HG02884 (cell line): ENCODE results near the gene TSC1.

Source experiments
- ATAC-seq: cut with Tn5 transposase; IDR thresholded peaks from one replicate; pipeline ENCODE4 v1.9.1; 2021; ENCODE audit warnings: mild to moderate bottlenecking, moderate library complexity; ENCODE audit not compliant: unreplicated experiment

Gene TSC1

GRCh38 chr9:132939169-132939568, 5.2 kb downstream of the TSC1 start:
- no peak for ATAC-seq

DNA sequence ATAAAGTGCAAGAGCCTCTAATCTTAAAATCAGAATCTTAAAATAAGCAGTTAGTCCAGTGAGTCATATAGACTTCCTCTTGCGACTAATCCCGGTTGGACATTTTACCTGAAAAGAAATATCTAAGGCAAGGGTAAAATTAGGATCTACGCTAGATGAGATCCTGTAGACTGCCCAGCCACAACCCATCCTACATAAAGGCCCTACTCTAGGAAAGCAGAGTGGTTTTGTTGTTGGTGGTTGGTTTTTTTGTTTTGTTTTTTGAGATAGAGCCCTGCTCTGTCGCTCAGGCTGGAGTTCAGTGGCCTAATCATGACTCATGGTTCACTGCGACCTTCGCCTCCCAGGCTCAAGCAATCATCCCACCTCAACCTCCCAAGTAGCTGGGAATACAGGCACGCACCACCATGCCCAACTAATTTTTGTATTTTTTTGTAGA, 6.9 kb downstream of the TSC1 start:
- ATAC-seq = no peak

GRCh38 chr9:132935026-132935425, 9.4 kb downstream of the TSC1 start:
- ATAC-seq = no peak

DNA sequence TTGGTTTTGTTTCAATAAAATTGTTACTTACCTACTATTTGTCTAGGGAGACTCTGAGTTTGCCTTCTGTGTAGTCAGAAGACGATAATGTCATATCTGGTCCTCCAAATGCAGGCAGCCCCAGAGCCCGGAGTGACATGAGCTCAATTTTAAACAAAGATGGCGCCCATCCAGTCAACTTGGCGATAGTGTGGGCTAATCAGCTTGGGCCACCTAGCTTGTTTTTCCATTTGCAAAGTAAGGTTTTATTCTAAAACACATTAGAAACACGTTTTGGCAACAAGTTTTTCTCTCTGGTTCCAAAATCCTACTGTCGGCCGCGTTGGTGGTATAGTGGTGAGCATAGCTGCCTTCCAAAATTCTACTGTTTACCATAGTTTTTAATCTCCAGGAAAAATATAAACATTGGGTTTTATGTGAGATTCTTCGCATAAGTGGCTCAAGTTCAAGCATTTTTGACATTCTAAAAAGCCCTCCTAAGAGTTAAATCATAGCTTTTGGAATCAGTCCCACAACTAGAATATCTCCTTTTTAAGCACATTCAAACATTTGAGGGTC, 13.2 kb downstream of the TSC1 start:
- no peak for ATAC-seq

- ATAC-seq = no peak
Observed at GRCh38 chr9:132927704-132928103, 16.7 kb downstream of the TSC1 start.

- no peak for ATAC-seq
Observed at GRCh38 chr9:132923346-132923902, 21.0 kb downstream of the TSC1 start.

- ATAC-seq = no peak
Observed at GRCh38 chr9:132919614-132920268, 24.7 kb downstream of the TSC1 start.

DNA sequence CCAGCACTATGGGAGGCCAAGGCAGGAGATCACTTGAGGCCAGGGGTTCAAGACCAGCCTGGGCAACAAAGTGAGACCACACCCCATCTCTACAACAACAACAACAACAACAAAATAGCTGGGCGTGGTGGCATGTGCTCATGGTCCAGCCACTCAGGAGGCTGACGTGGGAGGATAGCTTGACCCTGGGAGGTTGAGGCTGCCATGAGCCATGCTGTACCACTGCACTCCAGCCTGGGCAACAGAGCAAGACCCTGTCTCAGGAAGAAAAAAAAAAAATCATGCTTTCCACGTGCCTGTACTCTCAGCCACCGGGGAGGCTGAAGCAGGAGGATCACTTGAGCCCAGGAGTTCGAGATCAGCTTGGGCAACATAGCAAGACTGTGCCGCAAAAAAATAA, 29.5 kb downstream of the TSC1 start:
- no peak for ATAC-seq

GRCh38 chr9:132912131-132912530, 32.3 kb downstream of the TSC1 start:
- no peak for ATAC-seq

DNA sequence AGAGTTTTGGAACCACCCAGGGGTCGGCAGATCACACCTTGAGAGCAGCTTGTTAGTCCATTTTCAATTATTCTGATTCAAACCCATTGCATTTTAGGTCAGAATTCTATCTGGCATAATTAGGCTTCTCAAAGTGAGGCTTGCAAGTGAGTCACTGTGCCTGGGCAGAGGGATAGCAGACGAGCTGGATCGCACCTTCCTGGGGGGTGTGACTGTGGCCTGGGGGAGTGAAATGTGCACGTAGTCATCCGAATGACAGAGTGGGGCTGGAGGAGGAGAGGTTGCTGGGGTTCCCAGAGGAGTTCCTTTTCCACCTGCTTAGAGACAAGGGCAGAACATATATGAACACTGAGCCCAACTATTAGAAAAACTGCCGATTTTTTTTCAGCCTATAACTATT, 34.0 kb downstream of the TSC1 start:
- ATAC-seq = no peak

GRCh38 chr9:132909311-132909710, 35.1 kb downstream of the TSC1 start:
- no peak for ATAC-seq

DNA sequence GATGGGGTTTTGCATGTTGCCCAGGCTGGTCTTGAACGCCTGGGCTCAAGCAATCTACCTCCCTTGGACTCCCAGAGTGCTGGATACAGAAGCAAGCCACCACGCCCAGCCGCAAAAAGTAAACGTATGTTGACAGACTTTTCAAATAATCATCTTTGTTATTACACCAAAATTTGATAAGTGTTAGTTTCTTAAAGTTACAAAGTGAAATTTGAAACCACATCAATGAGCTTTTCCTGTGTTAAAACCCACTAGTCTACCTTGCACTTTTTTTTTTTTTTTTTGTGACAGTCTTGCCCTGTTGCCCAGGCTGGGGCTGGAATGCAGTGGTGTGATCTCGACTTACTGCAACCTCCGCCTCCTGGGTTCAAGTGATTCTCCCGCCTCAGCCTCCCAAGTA, 35.8 kb downstream of the TSC1 start:
- ATAC-seq = no peak

DNA sequence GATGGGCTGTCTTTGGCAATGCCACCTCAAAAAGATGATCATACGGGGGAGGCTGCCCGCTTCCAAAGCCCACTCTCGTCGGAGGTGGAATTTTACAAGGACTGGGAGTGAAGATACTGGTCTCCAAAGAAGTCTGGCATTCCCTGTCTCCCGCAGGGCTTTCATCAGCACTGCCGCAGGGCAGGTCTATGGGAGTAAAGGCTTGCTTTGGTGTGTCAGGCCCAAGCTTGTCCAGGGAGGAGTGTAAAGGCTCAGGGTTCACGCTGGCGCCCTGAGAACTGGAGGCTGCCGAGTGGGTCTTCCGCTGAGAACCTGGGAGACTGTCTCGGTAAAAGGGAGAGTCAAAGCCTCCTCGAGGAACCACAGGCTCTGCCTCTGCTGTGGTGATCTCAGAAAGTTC, 38.7 kb downstream of the TSC1 start:
- ATAC-seq = no peak

- ATAC-seq = no peak
Observed at GRCh38 chr9:132903574-132904492, 40.6 kb downstream of the TSC1 start.

DNA sequence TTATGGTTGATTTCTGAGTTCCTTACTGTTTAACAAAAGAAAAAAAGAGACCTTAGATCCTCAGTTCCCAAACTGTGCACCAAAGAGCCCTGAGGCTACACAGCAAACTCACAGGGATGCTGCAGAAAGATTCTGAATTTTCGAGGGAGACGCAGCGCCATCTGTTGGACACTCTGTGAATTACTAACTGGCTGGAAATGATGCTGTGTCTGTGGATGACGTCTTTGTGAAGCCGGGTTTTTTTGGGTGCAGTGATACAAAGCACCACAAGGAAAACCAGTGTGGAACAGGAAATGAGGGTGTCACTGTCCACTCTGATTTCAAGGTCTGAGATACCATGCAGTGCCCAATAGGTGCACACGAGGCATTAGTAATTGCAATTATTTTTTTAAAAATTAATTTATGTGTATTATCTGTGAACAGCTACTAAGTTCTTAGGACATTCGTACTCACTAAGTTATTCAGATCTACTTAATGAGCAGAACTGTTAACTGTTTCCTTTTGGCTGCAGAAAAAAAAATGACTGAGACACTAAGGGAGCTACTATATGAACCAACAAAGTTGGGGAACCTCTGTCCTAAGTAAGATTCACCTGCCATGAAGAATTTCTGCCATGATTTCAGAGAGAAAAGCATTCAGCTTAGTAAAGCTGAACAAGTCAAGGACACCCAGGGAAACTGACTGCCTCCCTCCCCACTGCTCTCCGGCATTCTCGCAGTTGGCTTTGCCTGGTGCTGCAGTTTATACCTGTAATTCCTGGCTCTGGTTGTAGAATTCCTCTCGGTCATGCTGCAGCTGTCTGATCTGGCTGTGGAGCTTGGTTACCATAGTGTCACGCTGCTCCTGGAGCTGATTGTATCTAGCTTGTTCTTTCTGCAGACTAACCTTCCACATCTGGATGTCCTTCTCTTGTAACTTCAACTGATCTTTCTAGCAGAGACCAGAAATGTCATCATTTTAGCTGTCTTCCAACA, 42.3 kb downstream of the TSC1 start:
- ATAC-seq = no peak

- no peak for ATAC-seq
Observed at GRCh38 chr9:132898051-132898450, 46.4 kb downstream of the TSC1 start.

DNA sequence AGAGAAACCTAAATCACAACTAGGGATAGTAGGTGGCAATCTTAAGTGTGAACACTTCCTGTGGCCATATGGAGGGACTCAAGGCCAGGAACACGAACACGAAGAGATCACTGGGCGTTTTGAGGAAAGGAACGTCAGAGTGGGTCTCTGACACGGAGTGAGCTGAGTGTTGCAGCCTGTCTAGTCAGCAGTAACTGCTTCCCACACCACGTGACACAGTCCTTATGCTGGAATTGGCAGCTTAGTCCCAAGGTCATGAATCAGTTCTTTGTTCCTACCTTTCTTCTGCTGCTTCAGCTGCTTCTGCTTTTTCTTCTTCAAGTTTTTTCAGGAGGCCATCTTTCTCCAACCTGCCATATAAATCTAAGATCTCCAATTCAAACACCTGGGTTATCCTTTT, 47.5 kb downstream of the TSC1 start:
- ATAC-seq = no peak

DNA sequence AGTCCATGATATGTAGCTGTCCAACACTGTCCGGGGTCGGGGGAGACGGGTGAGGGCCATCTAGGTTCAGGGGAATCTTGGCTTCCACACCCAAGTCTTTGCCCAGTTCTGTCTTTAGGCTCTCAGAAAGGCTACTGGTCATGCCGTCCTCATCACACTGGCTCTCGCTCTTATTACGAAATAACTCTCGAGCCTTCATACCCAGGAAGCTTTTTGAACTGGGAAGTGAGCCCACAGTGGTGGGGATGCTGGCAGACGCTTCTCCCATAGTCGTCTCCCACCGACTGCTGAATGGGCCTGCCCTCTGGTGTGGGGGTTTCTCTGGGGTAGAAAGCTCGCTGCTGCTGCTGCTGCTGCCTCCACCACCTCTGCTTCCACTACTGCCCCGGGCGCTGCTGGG, 48.2 kb downstream of the TSC1 start:
- ATAC-seq = no peak

DNA sequence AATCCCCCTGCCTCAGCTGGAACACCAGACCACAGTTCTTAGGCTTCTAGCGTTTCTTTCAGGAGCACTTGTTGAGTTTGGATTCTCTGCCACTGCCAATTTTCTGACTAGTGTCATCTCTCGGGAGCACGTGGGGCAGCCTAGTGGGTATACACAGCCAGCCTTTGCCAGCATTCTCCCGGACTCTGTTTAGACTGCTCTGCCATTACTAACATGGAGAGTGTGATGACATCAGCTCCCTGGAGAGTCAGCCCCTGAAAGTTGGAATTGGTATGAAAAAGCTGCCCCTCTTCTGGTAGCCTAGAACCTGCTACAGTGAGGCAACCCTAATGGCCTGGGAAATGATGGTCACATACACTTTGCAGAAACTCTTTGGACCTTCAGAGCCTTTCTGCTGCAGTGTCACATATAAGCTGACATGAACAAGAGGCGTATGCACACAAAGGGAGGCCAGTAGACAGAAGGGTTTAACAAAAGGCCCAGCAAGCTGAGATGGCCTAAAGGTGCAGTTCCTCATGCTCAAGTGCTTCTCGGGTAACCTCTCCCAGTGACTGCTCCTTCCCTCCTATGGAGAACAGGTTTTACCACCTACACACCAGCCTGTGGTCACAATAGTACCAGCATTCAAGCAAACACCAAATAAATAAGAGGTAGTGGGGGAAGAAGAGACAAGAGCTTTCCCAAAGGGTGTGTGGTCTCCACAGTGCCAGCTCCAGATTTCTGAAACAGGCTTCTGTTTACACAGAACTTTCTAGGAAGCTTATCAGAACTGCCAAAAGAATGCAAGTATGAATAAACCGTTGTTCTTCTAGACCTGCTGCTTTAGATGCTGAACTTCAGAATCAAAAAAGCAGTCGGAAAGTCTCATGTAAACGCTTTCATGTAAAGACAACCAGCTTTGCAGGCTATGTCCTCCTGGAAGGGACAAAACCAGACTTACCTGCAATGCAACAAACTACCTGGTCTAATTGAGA, 49.3 kb downstream of the TSC1 start:
- ATAC-seq = no peak
